HepG2 (cell line): ENCODE results near the gene DHX8. TPM values are rescaled to one million over a fixed set of nuclear protein-coding genes. Genes with fewer than 3 reads are reported as not detected.

Experiments
- ATAC-seq: fragments of 200-7000 bp; cut with Tn5 transposase; 3 replicates; pipeline ENCODE4 v1.9.1; 2020; ENCODE audit warnings: mild to moderate bottlenecking, moderate library complexity
- BruUV-seq: library from RNA; stranded (reverse); fragments of 400-500 nt; replicated peaks from 2 replicates; lab custom pipeline; 2021; lab: Mats Ljungman, UMichigan
- CTCF ChIA-PET: fragments of 300-600 bp; formaldehyde crosslinking; extraction: SDS; loops from one replicate; lab custom pipeline; 2021; ENCODE audit warnings: low total read pairs, inconsistent platforms, low intra/inter-chr PET ratio; lab: Yijun Ruan, JAX
- POLR2A ChIA-PET: fragments of 350-600 bp; sonication (Branson Sonifier 250); formaldehyde crosslinking; loops from one replicate; lab custom pipeline; 2020; ENCODE audit warnings: antibody characterized with exemption, inconsistent platforms; lab: Yijun Ruan, JAX
- DNase-seq: peaks from one replicate; pipeline ENCODE4 v3.0.0-alpha.2; 2015; ENCODE audit warnings: low spot score
- FAIRE-seq: peaks from 3 replicates; lab custom pipeline; 2011; peaks lifted over from hg19 to GRCh38; lab: Jason Lieb, UNC
- H2AFZ ChIP-seq: one replicate; pipeline ENCODE4 v1.6.1; 2011; ENCODE audit warnings: low read length, inconsistent platforms
- H3K27ac ChIP-seq: fragments of 300-600 bp; 3 replicates; pipeline ENCODE4 v1.8.0; 2011; ENCODE audit warnings: mixed run types, mild to moderate bottlenecking, mixed read lengths, low read length, inconsistent platforms; ENCODE audit not compliant: insufficient read depth; ENCODE audit errors: extremely low read length
- H3K27me3 ChIP-seq, 2 experiments: fragments of 200-600 bp in 1 of 2; 2 replicates in 1 of 2; 3 replicates in 1 of 2; pipeline versions ENCODE4 v1.6.0 to v1.8.0; 2011; ENCODE audit warnings: low read length in 2 of 2, mild to moderate bottlenecking in 2 of 2, moderate library complexity in 2 of 2, inconsistent platforms in 1 of 2; ENCODE audit not compliant: insufficient read depth in 2 of 2, control insufficient read depth in 1 of 2
- H3K36me3 ChIP-seq, 2 experiments: fragments of 200-600 bp in 1 of 2; replicated peaks in 1 of 2; 2 replicates in 1 of 2; 3 replicates in 1 of 2; pipeline versions ENCODE4 v1.5.1 to v1.8.0; 2011; ENCODE audit warnings: low read length in 2 of 2, inconsistent platforms in 1 of 2; ENCODE audit not compliant: insufficient read depth in 2 of 2, control insufficient read depth in 1 of 2
- H3K4me1 ChIP-seq: 2 replicates; pipeline ENCODE4 v1.5.1; 2012; ENCODE audit warnings: low read length, inconsistent platforms; ENCODE audit not compliant: insufficient read depth
- H3K4me2 ChIP-seq: 2 replicates; pipeline ENCODE4 v1.6.0; 2011; ENCODE audit warnings: low read depth, low read length, inconsistent platforms
- H3K4me3 ChIP-seq, 3 experiments: fragments of 200-600 bp in 1 of 3; sonication (generic), shearing (Covaris generic) in 1 of 3; replicated peaks in 1 of 3; 2 replicates each; pipeline ENCODE4 v1.5.1; 2011 to 2016; ENCODE audit warnings: low read length in 3 of 3, inconsistent platforms in 2 of 3, low read depth in 2 of 3, mild to moderate bottlenecking in 2 of 3, control low read depth in 1 of 3, mixed read lengths in 1 of 3; ENCODE audit not compliant: insufficient read depth in 1 of 3
- H3K79me2 ChIP-seq: one replicate; pipeline ENCODE4 v1.6.1; 2011; ENCODE audit warnings: low read length, inconsistent platforms; ENCODE audit not compliant: insufficient read depth
- H3K9ac ChIP-seq: 2 replicates; pipeline ENCODE4 v1.6.0; 2011; ENCODE audit warnings: mild to moderate bottlenecking, low read depth, low read length, inconsistent platforms; ENCODE audit not compliant: insufficient read depth
- H3K9me3 ChIP-seq: 2 replicates; pipeline ENCODE4 v1.5.1; 2012; ENCODE audit warnings: mild to moderate bottlenecking, low read length
- H4K20me1 ChIP-seq: 2 replicates; pipeline ENCODE4 v1.6.0; 2011; ENCODE audit warnings: inconsistent platforms, mild to moderate bottlenecking, low read length, moderate library complexity; ENCODE audit not compliant: insufficient read depth
- AGO2 ChIP-seq: fragments of 200-400 bp; formaldehyde crosslinking; optimal IDR thresholded peaks from 2 replicates; pipeline ENCODE3; 2017; ENCODE audit warnings: mild to moderate bottlenecking, low read depth, low read length, moderate library complexity
- BORCS8-MEF2B ChIP-seq: sonication (generic); formaldehyde crosslinking; IDR thresholded peaks from 2 replicates; pipeline ENCODE4 v1.8.0; 2022; ENCODE audit warnings: mild to moderate bottlenecking, missing genetic modification reagents
- KMT2B ChIP-seq: IDR thresholded peaks from 2 replicates; pipeline ENCODE4 v1.6.1; 2016; ENCODE audit warnings: missing genetic modification reagents, missing compliant biosample characterization
- MED1 ChIP-seq: sonication (generic); formaldehyde crosslinking; IDR thresholded peaks from 2 replicates; pipeline ENCODE4 v1.4.0; 2020; ENCODE audit warnings: missing genetic modification reagents
- POLR2A ChIP-seq, 2 experiments: IDR thresholded peaks; 2 replicates each; pipeline ENCODE4 v1.6.1; 2011; ENCODE audit warnings: low read depth in 2 of 2, low read length in 2 of 2, mild to moderate bottlenecking in 1 of 2, moderate library complexity in 1 of 2; ENCODE audit not compliant: insufficient read depth in 1 of 2
- SMC3 ChIP-seq: IDR thresholded peaks from 2 replicates; pipeline ENCODE4 v1.6.1; 2011; ENCODE audit warnings: low read length, improper control_type of control experiment
- ZBTB4 ChIP-seq: sonication (generic); formaldehyde crosslinking; IDR thresholded peaks from 2 replicates; pipeline ENCODE4 v1.4.0; 2020; ENCODE audit warnings: missing genetic modification reagents, mild to moderate bottlenecking, borderline replicate concordance
- ZNF343 ChIP-seq: sonication (generic); formaldehyde crosslinking; IDR thresholded peaks from 2 replicates; pipeline ENCODE4 v1.4.0; 2020; ENCODE audit warnings: mild to moderate bottlenecking, missing genetic modification reagents
- ZNF660 ChIP-seq: sonication (generic); formaldehyde crosslinking; IDR thresholded peaks from 2 replicates; pipeline ENCODE4 v1.5.1; 2020; ENCODE audit warnings: mild to moderate bottlenecking, low read depth, missing genetic modification reagents, borderline replicate concordance
- ZNF780A ChIP-seq: sonication (generic); formaldehyde crosslinking; IDR thresholded peaks from 2 replicates; pipeline ENCODE4 v1.8.0; 2022; ENCODE audit warnings: mild to moderate bottlenecking, missing genetic modification reagents, moderate library complexity
- WGBS: methylation state at CpG from one replicate; pipeline ENCODE4 v1.1.6; 2017; ENCODE audit warnings: low lambda C conversion rate; 5-methylcytosine and 5-hydroxymethylcytosine counted together
- in situ Hi-C: cut with HindIII; loops from 2 replicates; pipeline ENCODE4 v1.10.0; 2017; ENCODE audit warnings: low pct_unique_long_range_greater_than_20kb; ENCODE audit not compliant: extremely low pct_ligation_motif_present
- intact Hi-C: fragments of 100-400 bp; cut with micrococcal nuclease; formaldehyde crosslinking; loops from one replicate; pipeline ENCODE4 v1.10.0; 2022; ENCODE audit not compliant: unreplicated experiment
- polyA plus RNA-seq, 8 experiments: library from polyadenylated mRNA; depleted of rRNA in 3 of 8; stranded (reverse) in 7 of 8; unstranded in 1 of 8; fragments of >200 nt; fragmentation: Illumina TruSeq in 4 of 8; extraction: Trizol in 4 of 8; gene quantifications; 2 replicates each; pipeline versions ENCODE4 v1.2.1 to v1.2.3, GENCODE V29; 2011 to 2016; ENCODE audit warnings: low read depth in 4 of 8, missing spikeins in 1 of 8, mixed read lengths in 1 of 8; ENCODE audit not compliant: insufficient read depth in 1 of 8
- total RNA-seq, 5 experiments: library from RNA; depleted of rRNA; stranded (reverse); fragments of >200 nt; fragmentation: Illumina TruSeq; extraction: Trizol; gene quantifications; 2 replicates each; pipeline ENCODE4 v1.2.3, GENCODE V29; 2016; ENCODE audit warnings: low read depth in 1 of 5
- TF ChIP-seq, protein P1 (sequence below): sonication (generic); formaldehyde crosslinking; IDR thresholded peaks from 2 replicates; pipeline ENCODE4 v1.8.0; 2022; ENCODE audit warnings: missing genetic modification reagents, mild to moderate bottlenecking, inconsistent platforms, borderline replicate concordance
- TF ChIP-seq, protein P2 (sequence below): sonication (generic); formaldehyde crosslinking; IDR thresholded peaks from 2 replicates; pipeline ENCODE4 v1.8.1; 2023; ENCODE audit warnings: mild to moderate bottlenecking, inconsistent platforms, moderate library complexity, missing genetic modification reagents, borderline replicate concordance
- TF ChIP-seq, protein P3 (sequence below): IDR thresholded peaks from 2 replicates; pipeline ENCODE4 v1.6.1; 2016; ENCODE audit warnings: low read depth, borderline replicate concordance
- TF ChIP-seq, protein P4 (sequence below): sonication (generic); formaldehyde crosslinking; IDR thresholded peaks from 2 replicates; pipeline ENCODE4 v1.4.0; 2020; ENCODE audit warnings: mild to moderate bottlenecking, missing genetic modification reagents

Gene DHX8
- total and polyA plus RNA-seq, 2 of the 13 experiments (the other 11 are each of a cell fraction or from before 2014, with no cell fraction given), result 24.8 to 48.9 TPM

DNA sequence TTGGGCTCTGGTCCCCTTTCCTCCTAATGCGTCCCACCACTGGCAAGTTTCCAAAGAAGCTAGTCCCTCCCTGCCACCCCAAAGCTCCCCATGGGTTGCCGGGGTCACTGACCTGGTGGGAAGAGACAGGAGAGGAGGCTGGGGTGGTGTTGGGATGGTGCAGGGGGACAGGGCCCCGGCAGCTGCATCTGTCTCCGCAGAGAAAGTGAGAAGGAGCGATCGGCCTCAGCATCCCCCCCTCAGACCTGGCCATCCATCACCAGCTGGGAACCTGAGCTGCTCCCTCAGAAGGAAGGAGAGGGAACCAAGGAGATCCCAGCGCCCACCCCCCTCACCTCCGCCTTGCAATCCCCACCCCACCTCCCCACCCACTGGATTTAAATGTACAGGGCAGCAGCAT is 59.1 kb downstream of the DHX8 start:
- FAIRE-seq, result no peak
- 79% methylated on average over 8 of the region's 8 CpGs for WGBS
- POLR2A ChIA-PET, result interaction anchor here (0.6 to 28.7 kb wide), 9 partner anchors 7 to 566 kb away, joined by 3 to 1546 read pairs (median 4); partner anchors contain the start of genes DHX8 and ETV4
- TF ChIP-seq AGO2 (peak; percentile 54), MED1 (CRISPR knock-in tag) (peak; percentile 17), SMC3 (no peak), ZNF343 (CRISPR knock-in tag) (peak; percentile 11; the same call in 1 of the 2 replicates), BORCS8-MEF2B (no peak), ZNF660 (CRISPR knock-in tag) (no peak), KMT2B (CRISPR knock-in tag) (no peak), ZNF780A (CRISPR knock-in tag) (0 out of 2 replicates have a peak, but pooled peaks have one; percentile 26), POLR2A (IDR thresholded peaks at IDR 0.05; ENCODE audit: insufficient read depth in 1 of 2, low read depth in 2 of 2, low read length in 2 of 2) (0 out of 4 replicates have a peak, but pooled peaks of 1 of the 2 experiments have one; percentile 16), ZBTB4 (CRISPR knock-in tag) (0 out of 2 replicates have a peak, but pooled peaks have one; percentile 26)
- TF ChIP-seq, protein P1, sequence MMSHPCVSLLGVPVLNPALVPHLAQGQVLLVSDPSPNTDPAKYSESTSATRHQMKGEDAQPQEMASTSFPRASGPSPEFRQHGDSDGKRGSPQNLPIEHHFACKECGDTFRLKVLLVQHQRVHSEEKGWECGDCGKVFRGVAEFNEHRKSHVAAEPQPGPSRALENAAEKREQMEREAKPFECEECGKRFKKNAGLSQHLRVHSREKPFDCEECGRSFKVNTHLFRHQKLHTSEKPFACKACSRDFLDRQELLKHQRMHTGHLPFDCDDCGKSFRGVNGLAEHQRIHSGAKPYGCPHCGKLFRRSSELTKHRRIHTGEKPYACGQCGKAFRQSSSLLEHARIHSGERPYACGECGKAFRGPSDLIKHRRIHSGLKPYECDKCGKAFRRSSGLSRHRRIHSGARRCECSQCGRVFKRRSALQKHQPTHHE, result 0 out of 2 replicates have a peak, but pooled peaks have one; percentile 56
- TF ChIP-seq, protein P2, sequence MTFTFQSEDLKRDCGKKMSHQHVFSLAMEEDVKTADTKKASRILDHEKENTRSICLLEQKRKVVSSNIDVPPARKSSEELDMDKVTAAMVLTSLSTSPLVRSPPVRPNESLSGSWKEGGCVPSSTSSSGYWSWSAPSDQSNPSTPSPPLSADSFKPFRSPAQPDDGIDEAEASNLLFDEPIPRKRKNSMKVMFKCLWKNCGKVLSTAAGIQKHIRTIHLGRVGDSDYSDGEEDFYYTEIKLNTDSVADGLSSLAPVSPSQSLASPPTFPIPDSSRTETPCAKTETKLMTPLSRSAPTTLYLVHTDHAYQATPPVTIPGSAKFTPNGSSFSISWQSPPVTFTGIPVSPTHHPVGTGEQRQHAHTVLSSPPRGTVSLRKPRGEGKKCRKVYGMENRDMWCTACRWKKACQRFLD (CRISPR knock-in tag), result no peak
- TF ChIP-seq, protein P3, sequence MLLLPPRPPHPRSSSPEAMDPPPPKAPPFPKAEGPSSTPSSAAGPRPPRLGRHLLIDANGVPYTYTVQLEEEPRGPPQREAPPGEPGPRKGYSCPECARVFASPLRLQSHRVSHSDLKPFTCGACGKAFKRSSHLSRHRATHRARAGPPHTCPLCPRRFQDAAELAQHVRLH (CRISPR knock-in tag), result 0 out of 2 replicates have a peak, but pooled peaks have one; percentile 6
- TF ChIP-seq, protein P4, sequence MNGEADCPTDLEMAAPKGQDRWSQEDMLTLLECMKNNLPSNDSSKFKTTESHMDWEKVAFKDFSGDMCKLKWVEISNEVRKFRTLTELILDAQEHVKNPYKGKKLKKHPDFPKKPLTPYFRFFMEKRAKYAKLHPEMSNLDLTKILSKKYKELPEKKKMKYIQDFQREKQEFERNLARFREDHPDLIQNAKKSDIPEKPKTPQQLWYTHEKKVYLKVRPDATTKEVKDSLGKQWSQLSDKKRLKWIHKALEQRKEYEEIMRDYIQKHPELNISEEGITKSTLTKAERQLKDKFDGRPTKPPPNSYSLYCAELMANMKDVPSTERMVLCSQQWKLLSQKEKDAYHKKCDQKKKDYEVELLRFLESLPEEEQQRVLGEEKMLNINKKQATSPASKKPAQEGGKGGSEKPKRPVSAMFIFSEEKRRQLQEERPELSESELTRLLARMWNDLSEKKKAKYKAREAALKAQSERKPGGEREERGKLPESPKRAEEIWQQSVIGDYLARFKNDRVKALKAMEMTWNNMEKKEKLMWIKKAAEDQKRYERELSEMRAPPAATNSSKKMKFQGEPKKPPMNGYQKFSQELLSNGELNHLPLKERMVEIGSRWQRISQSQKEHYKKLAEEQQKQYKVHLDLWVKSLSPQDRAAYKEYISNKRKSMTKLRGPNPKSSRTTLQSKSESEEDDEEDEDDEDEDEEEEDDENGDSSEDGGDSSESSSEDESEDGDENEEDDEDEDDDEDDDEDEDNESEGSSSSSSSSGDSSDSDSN (CRISPR knock-in tag), result 0 out of 2 replicates have a peak, but pooled peaks have one; percentile 41

More for the DNA sequence above, 59.1 kb downstream of the DHX8 start:
- Histone ChIP-seq H3K36me3 (peaks cover 7 to 42% of the 10 kb centered on the region in 2 experiments), H3K4me1 (peaks cover 75% of the 10 kb centered on the region), H3K9me3 (no peaks in the 10 kb centered on the region), H3K27me3 (peaks cover 0 to 7% of the 10 kb centered on the region in 2 experiments; a peak in 1 of 5 replicates), H3K4me3 (peak overlapping the region; percentile 84 to 89 (median 87)), H3K9ac (peak overlapping the region; percentile 100), H3K79me2 (peaks cover 74% of the 10 kb centered on the region), H3K4me2 (peak overlapping the region; percentile 98), H2AFZ (no peak overlapping the region), H4K20me1 (peaks cover 25% of the 10 kb centered on the region), H3K27ac (peak overlapping the region; percentile 100)
- no peak for ATAC-seq
- CTCF ChIA-PET, result no interaction called here
- no peak for DNase-seq
- intact Hi-C loops (no loop called here), in situ Hi-C loops (no loop called here)
- no TSS peak for BruUV-seq
